ENCODE measurements around the gene NEUROD6. TPM values are rescaled to one million over a fixed set of nuclear protein-coding genes. Genes with fewer than 3 reads are reported as not detected.

Gene NEUROD6
- total RNA-seq, 1 donor from 2014 or later = not detected

- H3K4me3 Mint-ChIP-seq = no peak overlapping the region
- DNase-seq (ENCODE audit: extremely low spot score, unreplicated experiment) = no peak
- H3K27me3 Mint-ChIP-seq = peaks cover 72% of the 10 kb centered on the region
- no peaks in the 10 kb centered on the region for H3K36me3 Mint-ChIP-seq
- TF ChIP-seq CTCF (conservative IDR thresholded peaks at IDR 0.05) = no peak
- no peaks in the 10 kb centered on the region for H3K9me3 Mint-ChIP-seq
- no peaks in the 10 kb centered on the region for H3K4me1 Mint-ChIP-seq (ENCODE audit: unreplicated experiment)
- no peak overlapping the region for H3K27ac Mint-ChIP-seq
Observed at GRCh38 chr7:31338706-31339105, 1.8 kb downstream of the NEUROD6 start.

- H3K27me3 Mint-ChIP-seq = peaks cover 84% of the 10 kb centered on the region
- TF ChIP-seq CTCF (conservative IDR thresholded peaks at IDR 0.05) = no peak
- H3K4me3 Mint-ChIP-seq = peak overlapping the region; percentile 79
- no peaks in the 10 kb centered on the region for H3K36me3 Mint-ChIP-seq
- H3K9me3 Mint-ChIP-seq = no peaks in the 10 kb centered on the region
- no peaks in the 10 kb centered on the region for H3K4me1 Mint-ChIP-seq (ENCODE audit: unreplicated experiment)
- H3K27ac Mint-ChIP-seq = no peak overlapping the region
- no peak for DNase-seq (ENCODE audit: extremely low spot score, unreplicated experiment)
Observed at GRCh38 chr7:31337002-31337565, 3.4 kb downstream of the NEUROD6 start.

- Mint-ChIP-seq H3K4me3 (peak overlapping the region; percentile 80), H3K36me3 (no peaks in the 10 kb centered on the region), H3K4me1 (ENCODE audit: unreplicated experiment) (no peaks in the 10 kb centered on the region), H3K27me3 (peaks cover 86% of the 10 kb centered on the region), H3K9me3 (no peaks in the 10 kb centered on the region), H3K27ac (no peak overlapping the region)
- TF ChIP-seq CTCF (conservative IDR thresholded peaks at IDR 0.05) = peak; percentile 57
- DNase-seq (ENCODE audit: extremely low spot score, unreplicated experiment) = no peak
Observed at GRCh38 chr7:31336202-31337001, 4.1 kb downstream of the NEUROD6 start.

- Mint-ChIP-seq H3K9me3 (no peaks in the 10 kb centered on the region), H3K27me3 (peaks cover 81% of the 10 kb centered on the region), H3K36me3 (no peaks in the 10 kb centered on the region), H3K4me3 (peak overlapping the region; percentile 80), H3K27ac (no peak overlapping the region), H3K4me1 (ENCODE audit: unreplicated experiment) (no peaks in the 10 kb centered on the region)
- no peak for TF ChIP-seq CTCF (conservative IDR thresholded peaks at IDR 0.05)
- DNase-seq (ENCODE audit: extremely low spot score, unreplicated experiment) = no peak
Observed at GRCh38 chr7:31335884-31336201, 4.7 kb downstream of the NEUROD6 start.

- H3K27ac Mint-ChIP-seq = no peak overlapping the region
- H3K9me3 Mint-ChIP-seq = no peaks in the 10 kb centered on the region
- H3K4me1 Mint-ChIP-seq (ENCODE audit: unreplicated experiment) = no peaks in the 10 kb centered on the region
- no peak for DNase-seq (ENCODE audit: extremely low spot score, unreplicated experiment)
- H3K4me3 Mint-ChIP-seq = peak overlapping the region; percentile 80
- H3K36me3 Mint-ChIP-seq = no peaks in the 10 kb centered on the region
- no peak for TF ChIP-seq CTCF (conservative IDR thresholded peaks at IDR 0.05)
- peaks cover 76% of the 10 kb centered on the region for H3K27me3 Mint-ChIP-seq
Observed at GRCh38 chr7:31335161-31335856, 5.2 kb downstream of the NEUROD6 start.

All from type B pancreatic cell (in vitro differentiated cells).